Stimulated activated CD4-positive, alpha-beta T cell treated with anti-CD3 and anti-CD28 coated beads, Interleukin-1b, Interleukin-23, amount 100 ng/mL, for 24 hours (primary cell): ENCODE measurements around the gene DLEC1.
"Not testable (repeated sequence)": the region's sequence is repeated elsewhere in the genome, so short reads cannot be mapped to it uniquely, and the experiment has no call there.

Source experiments
- DNase-seq, 4 experiments: peaks; one replicate each; pipeline ENCODE4 v3.0.0-alpha.2; 2020; ENCODE audit warnings: low read depth in 4 of 4, low spot score in 1 of 4

Gene DLEC1

GRCh38 chr3:38119821-38120692 is 81.0 kb downstream of the DLEC1 start:
- no peak for DNase-seq

DNA sequence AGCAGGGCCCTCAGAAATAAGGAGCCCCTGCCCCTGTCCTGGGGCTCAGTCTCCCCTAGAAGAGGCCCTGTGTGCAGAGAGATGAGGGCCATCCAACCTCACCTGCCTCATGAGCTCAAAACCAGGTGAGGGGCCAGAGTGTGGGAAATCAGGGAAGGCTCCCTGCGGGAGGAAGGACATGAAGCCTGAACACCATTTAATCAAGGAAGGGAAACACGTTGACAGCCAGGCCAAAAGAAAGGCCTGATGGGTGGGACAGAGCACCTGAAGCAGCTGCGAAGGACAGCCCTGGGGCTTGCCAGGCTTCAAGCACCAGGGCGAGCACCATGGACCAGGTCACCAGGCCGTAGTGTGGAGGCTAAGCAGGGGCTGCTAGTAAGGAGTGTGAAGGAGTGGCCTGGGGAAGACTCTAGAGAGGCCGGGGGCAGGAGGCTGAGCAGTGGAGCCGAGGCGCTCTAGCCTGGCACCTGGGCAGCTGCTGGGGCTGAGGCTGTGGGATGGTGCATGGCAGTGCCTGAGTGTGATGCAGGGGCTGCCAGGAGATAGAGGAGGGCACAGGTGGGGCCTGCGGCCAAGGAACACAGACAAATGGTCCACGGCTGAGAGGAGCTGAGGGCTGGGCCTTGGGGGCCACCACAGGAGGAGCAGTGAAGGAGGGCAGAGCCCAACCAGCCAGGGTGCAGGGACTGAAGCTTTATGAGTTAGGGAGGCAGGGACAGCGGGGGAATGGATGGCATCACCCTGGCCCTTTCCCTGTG is 81.9 kb downstream of the DLEC1 start:
- DNase-seq, result no peak

GRCh38 chr3:38121451-38121831 is 82.4 kb downstream of the DLEC1 start:
- no peak for DNase-seq

GRCh38 chr3:38121832-38122461 is 82.9 kb downstream of the DLEC1 start:
- no peak for DNase-seq

DNA sequence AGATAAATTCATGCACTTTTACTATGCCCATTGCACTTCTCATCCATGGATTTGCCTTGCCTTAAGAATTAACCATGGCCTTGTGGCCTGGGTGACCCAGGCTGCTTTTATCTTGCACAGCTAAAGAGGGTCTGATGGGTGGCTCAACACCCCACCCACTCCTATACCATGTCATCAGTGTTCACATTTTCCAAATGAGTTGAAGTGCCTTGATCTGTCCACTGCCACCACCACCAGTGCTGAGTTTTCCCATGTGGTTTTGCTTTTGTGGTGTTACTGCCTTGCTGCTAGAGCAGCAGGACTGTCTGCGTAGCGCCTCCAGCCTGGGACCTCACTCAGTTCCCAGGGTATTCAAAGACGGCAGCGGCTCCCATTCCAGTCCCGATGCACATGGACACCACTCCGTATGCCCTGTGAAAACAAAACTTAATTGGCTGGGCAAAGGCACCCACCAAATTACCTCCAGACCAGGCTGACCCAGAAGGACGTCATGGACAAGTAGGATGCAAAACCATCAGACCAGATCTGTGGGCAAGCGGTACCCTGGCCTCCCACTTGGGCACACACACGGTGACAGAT is 83.8 kb downstream of the DLEC1 start:
- no peak for DNase-seq

DNA sequence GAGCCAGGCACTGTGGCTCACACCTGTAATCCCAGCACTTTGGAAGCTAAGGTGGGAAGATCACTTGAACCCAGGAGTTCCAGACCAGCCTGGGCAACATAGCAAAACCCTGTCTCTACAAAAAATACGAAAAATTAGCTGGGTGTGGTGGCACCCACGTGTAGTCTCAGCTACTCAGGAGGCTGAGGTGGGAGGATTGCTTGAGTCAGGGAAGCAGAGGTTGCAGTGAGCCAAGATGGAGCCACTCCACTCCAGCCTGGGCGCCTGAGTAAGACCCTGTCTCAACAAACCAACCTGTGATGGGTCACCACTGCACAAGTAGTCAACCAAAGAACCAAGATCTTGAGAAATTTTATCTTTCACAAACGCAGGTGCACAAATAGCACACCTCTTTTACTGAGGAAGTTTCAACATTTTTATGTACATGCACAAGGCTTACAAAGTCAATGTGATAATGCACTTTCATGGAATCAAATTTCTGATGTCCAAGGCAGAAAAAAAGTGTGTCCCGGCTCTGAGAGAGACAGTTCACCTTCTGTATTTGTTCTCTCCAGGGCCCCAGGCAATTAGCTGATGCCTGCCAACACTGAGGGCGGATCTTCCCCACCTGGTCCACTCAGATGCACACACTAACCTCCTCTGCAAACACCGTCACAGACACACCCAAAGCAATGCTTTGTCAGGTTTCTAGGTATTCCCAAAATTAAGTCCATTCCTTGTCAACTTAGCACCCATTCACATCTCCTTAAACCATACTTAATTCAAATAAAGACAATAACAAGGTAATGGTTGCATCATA is 85.5 kb downstream of the DLEC1 start:
- DNase-seq, result no peak

- no peak for DNase-seq
Observed at GRCh38 chr3:38125305-38126120, 86.5 kb downstream of the DLEC1 start.

GRCh38 chr3:38126121-38126892 is 87.3 kb downstream of the DLEC1 start:
- DNase-seq, result no peak

GRCh38 chr3:38127611-38128302 is 88.7 kb downstream of the DLEC1 start:
- no peak for DNase-seq

GRCh38 chr3:38128303-38128655 is 89.3 kb downstream of the DLEC1 start:
- no peak for DNase-seq

- no peak for DNase-seq
Observed at GRCh38 chr3:38129058-38129457, 90.0 kb downstream of the DLEC1 start.

GRCh38 chr3:38130631-38131065 is 91.6 kb downstream of the DLEC1 start:
- no peak for DNase-seq

DNA sequence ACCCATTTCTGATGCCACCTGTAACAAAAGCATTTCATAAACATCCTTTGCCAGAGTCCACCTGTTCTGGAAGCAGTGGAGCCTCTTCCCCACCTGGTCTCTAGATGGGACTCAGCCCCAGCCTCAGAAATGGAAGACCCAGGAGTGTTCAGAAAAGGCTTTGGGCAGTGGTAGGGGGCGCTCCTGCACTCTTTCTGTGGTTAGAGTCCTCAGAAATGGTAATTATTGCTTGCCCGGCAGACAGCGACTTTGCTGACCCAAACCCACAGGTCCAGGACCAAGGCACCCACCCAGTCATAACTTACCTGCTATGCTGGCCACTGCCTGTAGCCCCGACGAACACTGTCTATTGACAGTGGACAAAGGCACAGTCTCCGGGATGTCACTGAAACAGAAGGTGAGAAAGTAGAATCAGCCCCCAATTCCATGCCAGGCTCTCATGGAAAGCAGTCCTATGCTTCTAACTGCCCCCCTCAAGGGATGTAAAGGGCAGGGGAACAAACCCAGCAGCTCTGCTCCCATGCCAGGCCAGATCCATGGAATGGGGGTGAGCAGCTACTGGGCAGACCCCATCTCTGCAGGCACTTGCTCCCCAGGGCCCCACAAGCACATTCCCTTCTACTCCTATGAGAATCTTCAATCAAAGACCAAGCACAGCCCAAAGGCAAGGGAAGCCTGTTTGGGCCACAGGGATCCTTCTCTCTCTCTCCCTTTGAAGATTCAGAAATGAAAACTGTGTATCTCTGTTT is 92.8 kb downstream of the DLEC1 start:
- DNase-seq, result no peak

DNA sequence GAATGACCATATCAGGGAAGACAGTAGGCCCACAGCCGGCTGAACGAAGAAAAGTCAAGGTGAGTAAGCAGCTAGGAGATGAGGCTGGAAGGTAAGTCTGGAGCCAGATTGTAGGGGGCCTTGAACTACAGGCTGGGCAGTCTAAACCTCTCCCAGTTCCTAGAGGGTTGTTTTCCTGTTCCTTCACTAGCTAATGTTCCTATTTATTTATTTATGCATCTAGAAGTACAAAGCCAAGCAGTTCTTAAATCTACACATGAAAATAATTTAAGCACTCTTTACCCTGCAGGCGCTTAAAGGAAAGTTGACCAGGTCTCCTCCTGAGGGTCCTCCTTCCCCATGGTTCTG is 94.2 kb downstream of the DLEC1 start:
- no peak for DNase-seq

DNA sequence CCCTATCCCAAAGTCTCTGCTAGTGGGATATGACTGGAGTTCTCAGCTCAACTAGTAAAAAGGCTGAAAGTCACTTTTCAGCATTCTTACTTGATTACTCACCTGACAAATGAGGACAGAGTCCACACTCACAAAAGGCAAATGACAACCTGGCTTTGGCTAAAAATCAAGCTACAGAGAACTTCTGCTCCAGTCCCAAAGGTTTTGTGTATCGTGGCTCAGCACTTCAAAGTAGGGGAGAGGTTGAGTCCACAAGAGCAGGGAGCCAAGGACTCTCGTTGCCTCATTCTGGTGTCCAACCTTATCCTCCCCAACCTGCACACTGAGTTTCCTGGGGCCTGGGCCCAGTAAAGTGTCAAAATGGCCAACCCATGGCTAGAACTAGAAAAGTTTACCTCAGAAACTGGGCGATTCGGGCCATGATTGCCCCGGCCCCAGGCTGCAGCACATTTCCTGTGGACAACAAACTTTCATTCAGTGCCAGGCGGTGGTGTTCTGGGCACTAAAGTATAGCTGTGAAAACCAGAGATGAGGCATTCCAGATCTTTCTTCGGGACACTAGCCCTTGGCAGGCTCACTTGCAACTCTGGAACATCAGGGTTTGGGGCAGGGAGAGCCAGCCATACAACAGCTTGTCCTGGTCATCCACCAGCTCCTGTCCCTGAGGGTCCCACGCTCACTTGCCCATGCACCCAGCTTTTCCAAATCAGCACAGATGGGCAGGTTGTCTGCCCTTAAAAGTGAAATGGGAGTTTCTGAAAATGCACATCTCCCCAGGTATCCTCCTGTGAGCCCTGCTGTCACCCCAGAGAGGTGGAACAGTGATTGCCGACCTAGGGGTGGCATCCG is 94.8 kb downstream of the DLEC1 start:
- DNase-seq, result no peak

- DNase-seq, result not testable (repeated sequence)
Observed at GRCh38 chr3:38134517-38135143, 95.6 kb downstream of the DLEC1 start.
